ENCODE measurements around the gene SLC2A10. TPM values are rescaled to one million over a fixed set of nuclear protein-coding genes. Genes with fewer than 3 reads are reported as not detected.

Gene SLC2A10
- total and polyA plus RNA-seq, 2 experiments from 2014 or later = 4.9 to 14.6 TPM

- TF ChIP-seq EZH2 (IDR thresholded peaks at IDR 0.05; ENCODE audit: low read depth, unreplicated experiment) (no peak), JUNB (IDR thresholded peaks at IDR 0.05; ENCODE audit: unreplicated experiment) (no peak), CTCF (conservative IDR thresholded peaks at IDR 0.05; ENCODE audit: low read depth in 2 of 2) (no peak), ZNF114 (CRISPR knock-in tag; IDR thresholded peaks at IDR 0.05) (no peak), NANOG (IDR thresholded peaks at IDR 0.05; ENCODE audit: borderline replicate concordance) (no peak), REST (IDR thresholded peaks at IDR 0.05; ENCODE audit: unreplicated experiment) (no peak), EZH2phosphoT487 (IDR thresholded peaks at IDR 0.05; ENCODE audit: unreplicated experiment) (no peak), ZNF331 (CRISPR knock-in tag; IDR thresholded peaks at IDR 0.05; ENCODE audit: low read depth) (no peak)
- H3K4me3 ChIP-seq = no peak overlapping the region
- no peaks in the 10 kb centered on the region for H3K9me2 ChIP-seq (ENCODE audit: insufficient read depth)
- ATAC-seq = no peak
- H3K27me3 ChIP-seq (ENCODE audit: insufficient read depth) = no peaks in the 10 kb centered on the region
- H3K27me3 Mint-ChIP-seq (ENCODE audit: insufficient read depth, low read depth, poor library complexity) = peaks cover 10% of the 10 kb centered on the region
- no peaks in the 10 kb centered on the region for H3K36me3 ChIP-seq (ENCODE audit: insufficient read depth)
- H3K4me3 Mint-ChIP-seq = no peak overlapping the region
- peaks cover 16% of the 10 kb centered on the region for H3K4me1 Mint-ChIP-seq
- H2AFZ ChIP-seq = no peak overlapping the region
- peaks cover 6% of the 10 kb centered on the region; the same call in 1 of the 2 replicates for H3K4me1 ChIP-seq (ENCODE audit: insufficient read depth)
- 0 out of 2 replicates have a peak, but pooled peaks cover 2% of the 10 kb centered on the region for H3F3A ChIP-seq (replicated peaks; ENCODE audit: low read depth)
- H3K27ac Mint-ChIP-seq = no peak overlapping the region
- DNase-seq (ENCODE audit: low spot score) = no peak
- no peaks in the 10 kb centered on the region for H3K79me2 ChIP-seq (replicated peaks; ENCODE audit: insufficient read depth)
- H3K4me2 ChIP-seq = no peak overlapping the region
- no peak overlapping the region for H3K27ac ChIP-seq (ENCODE audit: low read depth)
- no peaks in the 10 kb centered on the region for H4K20me1 ChIP-seq (replicated peaks; ENCODE audit: insufficient read depth)
- no peaks in the 10 kb centered on the region for H3K9me3 Mint-ChIP-seq
- peaks cover 4% of the 10 kb centered on the region for H3K36me3 Mint-ChIP-seq (ENCODE audit: low read depth)
Observed at GRCh38 chr20:46713957-46714834, 4.7 kb downstream of the SLC2A10 start.

GRCh38 chr20:46715292-46715756 is 5.9 kb downstream of the SLC2A10 start:
- peaks cover 15% of the 10 kb centered on the region for H3K36me3 Mint-ChIP-seq (ENCODE audit: low read depth)
- Histone ChIP-seq H2AFZ (no peak overlapping the region), H3K9me2 (ENCODE audit: insufficient read depth) (no peaks in the 10 kb centered on the region), H3K27me3 (ENCODE audit: insufficient read depth) (no peaks in the 10 kb centered on the region), H4K20me1 (replicated peaks; ENCODE audit: insufficient read depth) (no peaks in the 10 kb centered on the region), H3K36me3 (ENCODE audit: insufficient read depth) (no peaks in the 10 kb centered on the region), H3K27ac (ENCODE audit: low read depth) (no peak overlapping the region), H3K79me2 (replicated peaks; ENCODE audit: insufficient read depth) (no peaks in the 10 kb centered on the region), H3K4me3 (no peak overlapping the region), H3K4me1 (ENCODE audit: insufficient read depth) (peaks cover 4% of the 10 kb centered on the region; the same call in 1 of the 2 replicates), H3F3A (replicated peaks; ENCODE audit: low read depth) (0 out of 2 replicates have a peak, but pooled peaks cover 2% of the 10 kb centered on the region), H3K4me2 (no peak overlapping the region; the same call in 1 of the 2 replicates)
- H3K9me3 Mint-ChIP-seq = peaks cover 6% of the 10 kb centered on the region; the same call in 1 of the 3 replicates
- peak; percentile 97 for ATAC-seq
- peaks cover 5% of the 10 kb centered on the region for H3K27me3 Mint-ChIP-seq (ENCODE audit: insufficient read depth, low read depth, poor library complexity)
- DNase-seq (ENCODE audit: low spot score) = peak; percentile 79
- no peak overlapping the region for H3K27ac Mint-ChIP-seq
- H3K4me1 Mint-ChIP-seq = peaks cover 11% of the 10 kb centered on the region
- H3K4me3 Mint-ChIP-seq = no peak overlapping the region
- no peak for TF ChIP-seq STAT1 (IDR thresholded peaks at IDR 0.05; ENCODE audit: unreplicated experiment)

Data from GM23338 (cell line).